A549 (cell line): Measurements from ENCODE around the gene KDELR3. TPM values are rescaled to one million over a fixed set of nuclear protein-coding genes. Genes with fewer than 3 reads are reported as not detected.

Experiments used
- ATAC-seq, 2 experiments: fragments of 200-7000 bp in 1 of 2; fragments of >200 bp in 1 of 2; cut with Nextera tagmentation in 1 of 2; cut with Tn5 transposase in 1 of 2; 3 replicates each; pipeline versions ENCODE4 v1.8.0 to v1.9.1; 2018 to 2020; ENCODE audit warnings: mild to moderate bottlenecking in 1 of 2, moderate library complexity in 1 of 2
- CTCF ChIA-PET: fragments of 300-600 bp; sonication (Branson Sonifier 250); formaldehyde crosslinking; extraction: SDS; loops from one replicate; lab custom pipeline; 2021; ENCODE audit warnings: antibody characterized with exemption, inconsistent platforms; lab: Yijun Ruan, JAX
- POLR2A ChIA-PET: fragments of 350-600 bp; formaldehyde crosslinking; extraction: SDS; loops from one replicate; lab custom pipeline; 2021; ENCODE audit warnings: antibody characterized with exemption, inconsistent platforms; lab: Yijun Ruan, JAX
- DNase-seq, 2 experiments: peaks; one replicate each; pipeline versions ENCODE4 v3.0.0 to v3.0.0-alpha.2; 2011 to 2016; ENCODE audit warnings: low read depth in 1 of 2, low spot score in 1 of 2
- FAIRE-seq: peaks from 2 replicates; lab custom pipeline; 2011; peaks lifted over from hg19 to GRCh38; lab: Jason Lieb, UNC
- H3K27ac ChIP-seq, 2 experiments: fragments of >200 bp; sonication (Bioruptor Twin); formaldehyde crosslinking; 3 replicates each; pipeline ENCODE4 v1.5.1; 2016 to 2017
- H3K4me1 ChIP-seq: fragments of >200 bp; sonication (Bioruptor Twin); formaldehyde crosslinking; 3 replicates; pipeline ENCODE4 v1.6.1; 2016
- H3K4me2 ChIP-seq: fragments of >200 bp; sonication (Bioruptor Twin); formaldehyde crosslinking; 3 replicates; pipeline ENCODE4 v1.6.1; 2016
- H3K4me3 ChIP-seq: fragments of >200 bp; sonication (Bioruptor Twin); formaldehyde crosslinking; 3 replicates; pipeline ENCODE4 v1.5.1; 2016
- H3K9me3 ChIP-seq: fragments of >200 bp; sonication (Bioruptor Twin); formaldehyde crosslinking; 3 replicates; pipeline ENCODE4 v1.6.1; 2016
- CBX2 ChIP-seq: fragments of 200-600 bp; sonication (generic); IDR thresholded peaks from 2 replicates; pipeline ENCODE4 v1.6.1; 2016; ENCODE audit warnings: low read depth, mild to moderate bottlenecking, borderline replicate concordance
- CHD2 ChIP-seq: fragments of 150-350 bp; IDR thresholded peaks from 2 replicates; pipeline ENCODE4 v1.6.1; 2014; ENCODE audit warnings: low read length; ENCODE audit not compliant: partially characterized antibody
- EHF ChIP-seq: fragments of 250-450 bp; sonication (Bioruptor Pico); IDR thresholded peaks from 2 replicates; pipeline ENCODE4 v1.5.0; 2020; ENCODE audit warnings: mild to moderate bottlenecking
- EHMT2 ChIP-seq: fragments of 200-600 bp; sonication (generic); IDR thresholded peaks from 2 replicates; pipeline ENCODE4 v1.6.1; 2016; ENCODE audit warnings: antibody characterized with exemption, low read depth, mild to moderate bottlenecking, moderate library complexity
- ESRRA ChIP-seq: fragments of 150-350 bp; IDR thresholded peaks from 2 replicates; pipeline ENCODE4 v1.6.1; 2014; ENCODE audit warnings: mild to moderate bottlenecking, low read length, borderline replicate concordance
- HOXA7 ChIP-seq: fragments of 250-450 bp; sonication (Bioruptor Pico); IDR thresholded peaks from 2 replicates; pipeline ENCODE4 v1.5.0; 2020; ENCODE audit warnings: mild to moderate bottlenecking, moderate library complexity
- KDM1A ChIP-seq: fragments of 200-600 bp; sonication (generic); IDR thresholded peaks from 2 replicates; pipeline ENCODE4 v1.6.1; 2016; ENCODE audit warnings: low read depth, mild to moderate bottlenecking
- MAZ ChIP-seq: fragments of 150-350 bp; IDR thresholded peaks from 2 replicates; pipeline ENCODE4 v1.6.1; 2014; ENCODE audit warnings: antibody characterized with exemption, low read depth, low read length, borderline replicate concordance
- PHF8 ChIP-seq: fragments of 200-600 bp; sonication (generic); IDR thresholded peaks from 2 replicates; pipeline ENCODE4 v1.6.1; 2016; ENCODE audit warnings: low read depth, mild to moderate bottlenecking, antibody characterized with exemption, moderate library complexity, borderline replicate concordance
- RAD21 ChIP-seq, 2 experiments: fragments of >200 bp in 1 of 2; sonication (Bioruptor Twin) in 1 of 2; formaldehyde crosslinking in 1 of 2; IDR thresholded peaks in 1 of 2; conservative IDR thresholded peaks in 1 of 2; 2 replicates in 1 of 2; 3 replicates in 1 of 2; pipeline ENCODE4 v1.6.1; 2012 to 2018; ENCODE audit warnings: inconsistent platforms in 1 of 2
- RARB ChIP-seq: fragments of 250-450 bp; sonication (Bioruptor Pico); IDR thresholded peaks from 2 replicates; pipeline ENCODE4 v1.8.0; 2021; ENCODE audit warnings: mild to moderate bottlenecking, moderate library complexity
- RFX5 ChIP-seq: fragments of 450-650 bp; IDR thresholded peaks from 2 replicates; pipeline ENCODE4 v1.7.1; 2014; ENCODE audit warnings: antibody characterized with exemption, mild to moderate bottlenecking, moderate library complexity
- RNF2 ChIP-seq: fragments of 200-600 bp; sonication (generic); IDR thresholded peaks from 2 replicates; pipeline ENCODE4 v1.6.1; 2016; ENCODE audit warnings: low read depth, mild to moderate bottlenecking, antibody characterized with exemption, moderate library complexity, borderline replicate concordance
- SREBF2 ChIP-seq: fragments of 450-650 bp; IDR thresholded peaks from 2 replicates; pipeline ENCODE4 v1.6.1; 2014; ENCODE audit warnings: mild to moderate bottlenecking, moderate library complexity
- TFCP2L1 ChIP-seq: fragments of 250-450 bp; sonication (Bioruptor Pico); IDR thresholded peaks from 2 replicates; pipeline ENCODE4 v1.5.0; 2021; ENCODE audit warnings: mild to moderate bottlenecking
- ZSCAN20 ChIP-seq: fragments of 250-450 bp; sonication (Bioruptor Pico); IDR thresholded peaks from 2 replicates; pipeline ENCODE4 v1.8.0; 2022; ENCODE audit warnings: mild to moderate bottlenecking, moderate library complexity
- WGBS: methylation state at CpG from one replicate; pipeline ENCODE4 v1.1.6; 2017; ENCODE audit errors: missing lambda C conversion rate; 5-methylcytosine and 5-hydroxymethylcytosine counted together
- polyA plus RNA-seq, 4 experiments: library from polyadenylated mRNA; depleted of rRNA in 3 of 4; stranded (reverse); fragments of >200 nt; fragmentation: RNase III in 1 of 4; extraction: RNeasy Plus Mini Kit Qiagen cat#74134 plus additional on column Dnase treatment in 1 of 4; gene quantifications; 2 replicates in 3 of 4; 3 replicates in 1 of 4; pipeline ENCODE4 v1.2.3, GENCODE V29; 2011 to 2017
- TF ChIP-seq, protein P1 (sequence below): fragments of 450-650 bp; IDR thresholded peaks from 2 replicates; pipeline ENCODE4 v1.6.1; 2014; ENCODE audit warnings: antibody characterized with exemption

Gene KDELR3
- polyA plus RNA-seq, 2 of the 4 experiments (the other 2 are of a cell fraction) = 12.2 to 32.8 TPM

DNA sequence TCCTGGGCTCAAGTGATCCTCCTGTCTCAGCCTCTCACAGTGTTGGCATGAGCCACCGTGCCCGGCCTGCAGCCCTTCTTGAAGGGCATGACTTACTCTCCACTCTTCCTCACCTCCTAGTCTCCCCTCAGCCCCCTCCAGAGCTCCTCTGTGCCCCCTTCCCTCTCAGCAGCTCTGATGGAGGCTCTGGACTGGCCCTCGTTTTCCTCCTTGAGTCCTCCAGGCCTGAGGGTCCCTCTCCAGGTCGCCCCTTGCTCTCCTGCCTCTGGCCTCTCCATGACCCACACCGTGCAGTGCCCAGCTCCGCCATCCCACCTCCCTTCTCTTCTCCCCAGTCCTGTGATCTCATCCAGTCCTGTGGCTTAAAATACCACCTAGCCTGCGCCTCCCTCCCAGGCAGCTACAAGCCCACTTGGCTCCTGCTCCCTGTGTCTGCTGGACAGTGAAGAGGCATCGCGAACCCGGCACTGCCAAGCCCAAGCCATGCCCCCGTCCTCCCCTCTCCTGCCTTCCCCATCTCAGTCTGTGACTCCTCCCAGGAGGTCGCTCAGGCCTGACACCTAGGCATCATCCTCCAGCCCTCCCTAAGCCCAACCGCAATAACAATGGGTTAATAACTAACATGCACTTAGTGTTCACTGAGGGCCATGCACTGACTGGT, 24.8 kb upstream of the KDELR3 start:
- TF ChIP-seq EHMT2 (no peak), CBX2 (no peak), RFX5 (no peak), TFCP2L1 (no peak), ZSCAN20 (CRISPR knock-in tag) (no peak), KDM1A (no peak)
- 65% methylated on average over 12 of the region's 13 CpGs for WGBS
- DNase-seq = no peak
- Histone ChIP-seq H3K4me3 (no peak overlapping the region), H3K4me2 (no peak overlapping the region), H3K27ac (no peak overlapping the region), H3K4me1 (no peaks in the 10 kb centered on the region), H3K9me3 (no peaks in the 10 kb centered on the region)
- POLR2A ChIA-PET = no interaction called here
- CTCF ChIA-PET = interaction anchor here (1.3 kb wide), 1 partner anchor 391 kb away, joined by 3 read pairs; no protein-coding TSS in a partner anchor
- FAIRE-seq = no peak
- peak in 1 of 2 experiments; percentile 22; a peak in 2 of 6 replicates for ATAC-seq

DNA sequence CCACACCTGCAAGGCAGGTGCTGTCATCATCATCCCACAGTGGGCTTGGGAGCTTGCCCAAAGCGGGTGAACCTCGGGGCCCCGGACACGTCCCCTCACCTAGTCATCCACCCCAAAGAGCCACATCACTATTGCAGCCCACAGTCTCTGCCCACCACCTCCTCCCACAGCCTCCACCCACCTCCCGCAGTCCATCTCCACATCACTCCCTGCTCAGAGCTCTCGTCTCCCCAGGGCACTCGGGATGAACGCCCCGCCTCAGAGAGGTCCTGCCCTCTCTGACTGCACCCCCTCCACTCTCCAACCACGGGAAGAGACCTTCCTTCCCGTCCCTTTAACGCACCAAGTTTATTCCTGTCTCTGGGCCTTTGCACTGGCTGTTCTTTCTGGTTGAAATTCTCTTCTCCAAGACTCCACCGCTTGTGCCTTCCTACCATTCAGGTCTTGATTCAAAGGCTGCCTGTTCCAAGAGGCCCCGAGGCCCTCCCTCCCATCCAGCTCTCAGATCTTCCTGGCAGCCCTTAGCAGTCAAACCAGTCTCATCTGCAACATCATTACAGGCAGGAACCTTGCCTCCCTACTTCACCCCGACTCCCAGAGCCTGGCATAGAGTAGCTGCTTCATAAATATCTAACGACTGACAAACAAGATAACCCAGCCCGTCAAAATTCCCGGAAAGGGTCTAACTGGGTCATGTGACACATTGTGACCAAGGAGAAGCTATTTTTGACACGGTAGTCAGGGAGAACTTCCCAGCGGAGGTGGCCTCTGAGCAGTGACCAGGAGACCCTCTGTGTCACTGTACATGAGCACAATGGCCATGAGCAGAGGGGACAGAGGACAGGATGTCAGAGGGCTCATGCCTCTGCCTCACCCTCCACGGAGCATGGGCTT, 24.0 kb upstream of the KDELR3 start:
- H3K4me2 ChIP-seq = no peak overlapping the region
- WGBS = 78% methylated on average over 18 of the region's 21 CpGs
- DNase-seq = no peak
- no peak; a peak in 1 of 6 replicates for ATAC-seq
- no peak overlapping the region for H3K27ac ChIP-seq
- POLR2A ChIA-PET = no interaction called here
- TF ChIP-seq KDM1A (no peak), SREBF2 (no peak), MAZ (no peak), RFX5 (no peak)
- H3K4me1 ChIP-seq = no peaks in the 10 kb centered on the region
- H3K4me3 ChIP-seq = no peak overlapping the region
- no peaks in the 10 kb centered on the region for H3K9me3 ChIP-seq
- CTCF ChIA-PET = interaction anchor here (1.3 to 2.2 kb wide), 2 partner anchors 9 to 391 kb away, joined by 3 to 7 read pairs; no protein-coding TSS in a partner anchor
- no peak for FAIRE-seq

DNA sequence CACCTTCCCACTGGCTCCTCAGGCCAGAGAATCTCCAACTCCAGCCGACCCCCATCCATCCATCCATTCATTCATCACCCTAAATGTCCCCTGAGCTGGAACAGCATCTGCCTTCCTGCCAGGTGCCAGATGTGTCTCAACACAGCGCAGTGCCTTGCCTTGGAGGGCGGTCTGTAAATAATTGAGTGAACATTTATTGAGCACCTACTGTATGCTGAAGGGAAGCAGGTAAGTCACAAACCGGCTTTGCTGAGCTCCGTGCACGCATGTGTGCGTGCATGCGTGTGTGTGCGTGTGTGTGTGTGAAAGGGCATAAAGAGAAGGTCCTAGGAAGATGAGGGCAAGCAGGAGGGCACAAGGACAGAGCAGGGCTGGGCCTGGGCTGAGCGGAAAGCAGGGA, 23.1 kb upstream of the KDELR3 start:
- POLR2A ChIA-PET = no interaction called here
- no peaks in the 10 kb centered on the region for H3K4me1 ChIP-seq
- no peak overlapping the region for H3K4me2 ChIP-seq
- no peak overlapping the region for H3K4me3 ChIP-seq
- FAIRE-seq = no peak
- TF ChIP-seq CHD2 (no peak), EHF (no peak), HOXA7 (no peak), RARB (CRISPR knock-in tag) (no peak), RAD21 (conservative IDR thresholded peaks at IDR 0.05 in 1 of 2, IDR thresholded peaks at IDR 0.05 in 1 of 2) (no peak), KDM1A (no peak), ESRRA (no peak), PHF8 (no peak), RNF2 (no peak)
- TF ChIP-seq, protein P1, sequence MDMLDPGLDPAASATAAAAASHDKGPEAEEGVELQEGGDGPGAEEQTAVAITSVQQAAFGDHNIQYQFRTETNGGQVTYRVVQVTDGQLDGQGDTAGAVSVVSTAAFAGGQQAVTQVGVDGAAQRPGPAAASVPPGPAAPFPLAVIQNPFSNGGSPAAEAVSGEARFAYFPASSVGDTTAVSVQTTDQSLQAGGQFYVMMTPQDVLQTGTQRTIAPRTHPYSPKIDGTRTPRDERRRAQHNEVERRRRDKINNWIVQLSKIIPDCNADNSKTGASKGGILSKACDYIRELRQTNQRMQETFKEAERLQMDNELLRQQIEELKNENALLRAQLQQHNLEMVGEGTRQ = no peak
- no peak; a peak in 1 of 6 replicates for ATAC-seq
- H3K9me3 ChIP-seq = no peaks in the 10 kb centered on the region
- WGBS = 82% methylated on average over 7 of the region's 10 CpGs
- H3K27ac ChIP-seq = no peak overlapping the region
- CTCF ChIA-PET = interaction anchor here (2.2 kb wide), 1 partner anchor 10 kb away, joined by 7 read pairs; no protein-coding TSS in a partner anchor
- DNase-seq = no peak
